Measurements from ENCODE around the gene WDR70. TPM values are rescaled to one million over a fixed set of nuclear protein-coding genes. Genes with fewer than 3 reads are reported as not detected.
"Not testable (repeated sequence)": the region's sequence is repeated elsewhere in the genome, so short reads cannot be mapped to it uniquely, and the experiment has no call there.

The WDR70 gene
- polyA plus RNA-seq, 1 of the 3 experiments (the other 2 are of a cell fraction): 14.2 TPM

GRCh38 chr5:37478121-37478894, 99.2 kb downstream of the WDR70 start:
- no peaks in the 10 kb centered on the region for H4K20me1 ChIP-seq (ENCODE audit: insufficient read depth)
- no peak overlapping the region for H3K9ac ChIP-seq
- no peaks in the 10 kb centered on the region for H3F3A ChIP-seq (replicated peaks; ENCODE audit: insufficient read depth)
- no peak for DNase-seq
- ChIA-PET CTCF (no interaction called here), POLR2A (no interaction called here)
- H3K9me2 ChIP-seq: no peaks in the 10 kb centered on the region
- no peaks in the 10 kb centered on the region for H3K9me3 ChIP-seq
- H3K27ac ChIP-seq (ENCODE audit: low read depth in 2 of 2, low read length in 1 of 2): no peak overlapping the region
- 74% methylated on average over 4 of the region's 4 CpGs for WGBS (ENCODE audit: low lambda C conversion rate)
- no peak for TF ChIP-seq RAD21 (IDR thresholded peaks at IDR 0.05; ENCODE audit: low read length)
- no peak for TF ChIP-seq POLR2AphosphoS5 (IDR thresholded peaks at IDR 0.05; ENCODE audit: low read depth, low read length)
- peaks cover 8 to 17% of the 10 kb centered on the region in 2 experiments for H3K36me3 ChIP-seq (replicated peaks in 1 of 2; ENCODE audit: control insufficient read depth in 1 of 2, insufficient read depth in 2 of 2, low read length in 1 of 2)
- no peak overlapping the region for H2AFZ ChIP-seq (ENCODE audit: low read depth)
- H3K79me2 ChIP-seq (ENCODE audit: insufficient read depth): no peaks in the 10 kb centered on the region
- H3K4me2 ChIP-seq: no peak overlapping the region
- H3K4me3 ChIP-seq (ENCODE audit: low read depth in 2 of 2, low read length in 1 of 2): no peak overlapping the region
- H3K4me1 ChIP-seq (ENCODE audit: control insufficient read depth in 1 of 2, insufficient read depth in 2 of 2, low read depth in 1 of 2, low read length in 1 of 2): no peaks in the 10 kb centered on the region
- H3K27me3 ChIP-seq (ENCODE audit: insufficient read depth): no peaks in the 10 kb centered on the region

GRCh38 chr5:37481395-37481794, 102.3 kb downstream of the WDR70 start:
- H3K9me2 ChIP-seq; CTCF ChIA-PET; H3K9ac ChIP-seq; H3K4me2 ChIP-seq; H3K27me3 ChIP-seq (ENCODE audit: insufficient read depth); H2AFZ ChIP-seq (ENCODE audit: low read depth); H3K4me3 ChIP-seq (ENCODE audit: low read depth in 2 of 2, low read length in 1 of 2); H3K9me3 ChIP-seq; H3K4me1 ChIP-seq (ENCODE audit: control insufficient read depth in 1 of 2, insufficient read depth in 2 of 2, low read depth in 1 of 2, low read length in 1 of 2); H3F3A ChIP-seq (replicated peaks; ENCODE audit: insufficient read depth); DNase-seq; H3K79me2 ChIP-seq (ENCODE audit: insufficient read depth); H3K27ac ChIP-seq (ENCODE audit: low read depth in 2 of 2, low read length in 1 of 2); H4K20me1 ChIP-seq (ENCODE audit: insufficient read depth); POLR2A ChIA-PET: not testable (repeated sequence)
- peaks cover 8 to 14% of the 10 kb centered on the region in 2 experiments for H3K36me3 ChIP-seq (replicated peaks in 1 of 2; ENCODE audit: control insufficient read depth in 1 of 2, insufficient read depth in 2 of 2, low read length in 1 of 2)
- 97% methylated on average over 3 of the region's 3 CpGs for WGBS (ENCODE audit: low lambda C conversion rate)

GRCh38 chr5:37490120-37490810, 111.1 kb downstream of the WDR70 start:
- POLR2A ChIA-PET: interaction anchor here (0.6 kb wide), 1 partner anchor 112 kb away, joined by 3 read pairs; no protein-coding TSS in a partner anchor
- Histone ChIP-seq H3K4me2 (no peak overlapping the region), H3K9me2 (no peaks in the 10 kb centered on the region), H2AFZ (ENCODE audit: low read depth) (no peak overlapping the region), H3K4me3 (ENCODE audit: low read depth in 2 of 2, low read length in 1 of 2) (no peak overlapping the region), H3K79me2 (ENCODE audit: insufficient read depth) (peaks cover 6% of the 10 kb centered on the region; the same call in 1 of the 2 replicates), H3K9me3 (no peaks in the 10 kb centered on the region), H3K9ac (no peak overlapping the region), H3K4me1 (ENCODE audit: control insufficient read depth in 1 of 2, insufficient read depth in 2 of 2, low read depth in 1 of 2, low read length in 1 of 2) (peaks cover 2 to 7% of the 10 kb centered on the region in 2 experiments; a peak in 2 of 4 replicates), H3K36me3 (replicated peaks in 1 of 2; ENCODE audit: control insufficient read depth in 1 of 2, insufficient read depth in 2 of 2, low read length in 1 of 2) (peaks cover 0 to 10% of the 10 kb centered on the region in 2 experiments), H3K27me3 (ENCODE audit: insufficient read depth) (no peaks in the 10 kb centered on the region), H4K20me1 (ENCODE audit: insufficient read depth) (no peaks in the 10 kb centered on the region), H3K27ac (ENCODE audit: low read depth in 2 of 2, low read length in 1 of 2) (no peak overlapping the region), H3F3A (replicated peaks; ENCODE audit: insufficient read depth) (peaks cover 4% of the 10 kb centered on the region)
- TF ChIP-seq RXRA (IDR thresholded peaks at IDR 0.05; ENCODE audit: borderline replicate concordance, low read depth): no peak
- CTCF ChIA-PET: no interaction called here
- DNase-seq: peak; percentile 19
- no CpG with 5 or more reads among the region's 2 CpGs for WGBS (ENCODE audit: low lambda C conversion rate)

GRCh38 chr5:37490931-37491330, 111.8 kb downstream of the WDR70 start:
- Histone ChIP-seq H3K4me1 (ENCODE audit: control insufficient read depth in 1 of 2, insufficient read depth in 2 of 2, low read depth in 1 of 2, low read length in 1 of 2) (peaks cover 7 to 9% of the 10 kb centered on the region in 2 experiments; a peak in 2 of 4 replicates), H3K4me2 (no peak overlapping the region), H3K27ac (ENCODE audit: low read depth in 2 of 2, low read length in 1 of 2) (no peak overlapping the region), H3K79me2 (ENCODE audit: insufficient read depth) (peaks cover 6% of the 10 kb centered on the region; the same call in 1 of the 2 replicates), H3K9me2 (no peaks in the 10 kb centered on the region), H3F3A (replicated peaks; ENCODE audit: insufficient read depth) (peaks cover 11% of the 10 kb centered on the region), H3K27me3 (ENCODE audit: insufficient read depth) (no peaks in the 10 kb centered on the region), H3K4me3 (ENCODE audit: low read depth in 2 of 2, low read length in 1 of 2) (no peak overlapping the region), H3K9ac (no peak overlapping the region), H2AFZ (ENCODE audit: low read depth) (no peak overlapping the region), H4K20me1 (ENCODE audit: insufficient read depth) (no peaks in the 10 kb centered on the region), H3K9me3 (no peaks in the 10 kb centered on the region), H3K36me3 (replicated peaks in 1 of 2; ENCODE audit: control insufficient read depth in 1 of 2, insufficient read depth in 2 of 2, low read length in 1 of 2) (peaks cover 0 to 10% of the 10 kb centered on the region in 2 experiments)
- ChIA-PET CTCF (no interaction called here), POLR2A (no interaction called here)
- WGBS (ENCODE audit: low lambda C conversion rate): no CpG with 5 or more reads among the region's 2 CpGs
- DNase-seq: no peak
- no peak for TF ChIP-seq GABPA (IDR thresholded peaks at IDR 0.05; ENCODE audit: low read depth)
- TF ChIP-seq NFIC (IDR thresholded peaks at IDR 0.05; ENCODE audit: borderline replicate concordance): no peak
- TF ChIP-seq SIN3A (IDR thresholded peaks at IDR 0.05; ENCODE audit: borderline replicate concordance, low read depth, low read length): no peak
- TF ChIP-seq TEAD4 (IDR thresholded peaks at IDR 0.05; ENCODE audit: borderline replicate concordance, insufficient read depth): no peak
- TF ChIP-seq GATA2 (CRISPR knock-in tag; IDR thresholded peaks at IDR 0.05): no peak
- no peak for TF ChIP-seq ELF1 (IDR thresholded peaks at IDR 0.05)
- TF ChIP-seq FOXM1 (IDR thresholded peaks at IDR 0.05; ENCODE audit: low read depth): no peak
- no peak for TF ChIP-seq NRF1 (IDR thresholded peaks at IDR 0.05; ENCODE audit: low read depth, low read length)
- no peak for TF ChIP-seq RFX5 (IDR thresholded peaks at IDR 0.05; ENCODE audit: low read length)
- TF ChIP-seq RXRA (IDR thresholded peaks at IDR 0.05; ENCODE audit: borderline replicate concordance, low read depth): no peak
- TF ChIP-seq FOXJ3 (CRISPR knock-in tag; IDR thresholded peaks at IDR 0.05): no peak
- no peak for TF ChIP-seq SMC3 (IDR thresholded peaks at IDR 0.05; ENCODE audit: low read depth, low read length)
- TF ChIP-seq MEF2A (IDR thresholded peaks at IDR 0.05; ENCODE audit: borderline replicate concordance, low read depth): no peak
- no peak for TF ChIP-seq EP300 (IDR thresholded peaks at IDR 0.05; ENCODE audit: borderline replicate concordance in 1 of 2, low read depth in 1 of 2, low read length in 1 of 2)
